KMS-11 (cell line): Measurements from ENCODE around the gene EIF2B5.

Experiments used
- H2AFZ ChIP-seq: fragments of 200-600 bp; sonication (generic); 2 replicates; pipeline ENCODE4 v1.6.1; 2016; ENCODE audit warnings: antibody characterized with exemption, mixed run types, low read depth
- H3K27ac ChIP-seq: fragments of 200-600 bp; sonication (generic); 2 replicates; pipeline ENCODE4 v1.6.1; 2016; ENCODE audit warnings: mild to moderate bottlenecking, mixed run types
- H3K27me3 ChIP-seq: fragments of 200-600 bp; sonication (generic); 2 replicates; pipeline ENCODE4 v1.6.1; 2017; ENCODE audit warnings: mild to moderate bottlenecking, low read depth, mixed run types, moderate library complexity; ENCODE audit not compliant: insufficient read depth
- H3K36me3 ChIP-seq: fragments of 200-600 bp; sonication (generic); 2 replicates; pipeline ENCODE4 v1.6.1; 2017; ENCODE audit warnings: mild to moderate bottlenecking, mixed run types; ENCODE audit not compliant: insufficient read depth
- H3K4me1 ChIP-seq: fragments of 200-600 bp; sonication (generic); 2 replicates; pipeline ENCODE4 v1.6.1; 2016; ENCODE audit warnings: mild to moderate bottlenecking, low read depth, mixed run types; ENCODE audit not compliant: poor library complexity, severe bottlenecking
- H3K4me2 ChIP-seq: fragments of 200-600 bp; sonication (generic); 2 replicates; pipeline ENCODE4 v1.7.0; 2016; ENCODE audit warnings: mild to moderate bottlenecking, mixed run types
- H3K4me3 ChIP-seq: fragments of 200-600 bp; sonication (generic); IDR thresholded peaks from 2 replicates; pipeline ENCODE4 v1.6.1; 2017; ENCODE audit warnings: low read depth, low read length, mixed read lengths; ENCODE audit not compliant: insufficient read depth
- H3K79me2 ChIP-seq: fragments of 200-600 bp; sonication (generic); 2 replicates; pipeline ENCODE4 v1.6.1; 2016; ENCODE audit warnings: low read depth, mixed run types; ENCODE audit not compliant: insufficient read depth
- H3K9ac ChIP-seq: fragments of 200-600 bp; sonication (generic); 2 replicates; pipeline ENCODE4 v1.6.1; 2016; ENCODE audit warnings: mild to moderate bottlenecking, mixed run types
- H4K20me1 ChIP-seq: fragments of 200-600 bp; sonication (generic); 2 replicates; pipeline ENCODE4 v1.6.1; 2016; ENCODE audit warnings: mild to moderate bottlenecking, mixed run types; ENCODE audit not compliant: insufficient read depth
- CTCF ChIP-seq: fragments of 200-600 bp; sonication (generic); conservative IDR thresholded peaks from 2 replicates; pipeline ENCODE4 v1.6.1; 2017; ENCODE audit warnings: low read depth, mild to moderate bottlenecking, antibody characterized with exemption, low read length, moderate library complexity, mixed read lengths

EIF2B5 gene

GRCh38 chr3:184186902-184187207, 51.7 kb downstream of the EIF2B5 start:
- no peaks in the 10 kb centered on the region for H3K27me3 ChIP-seq
- peaks cover 16% of the 10 kb centered on the region for H3K4me1 ChIP-seq
- peak overlapping the region; percentile 70; the same call in 1 of the 2 replicates for H3K9ac ChIP-seq
- H3K36me3 ChIP-seq: peaks cover 25% of the 10 kb centered on the region; the same call in 1 of the 2 replicates
- H2AFZ ChIP-seq: no peak overlapping the region
- no peaks in the 10 kb centered on the region; the same call in 1 of the 2 replicates for H4K20me1 ChIP-seq
- peak overlapping the region; percentile 87 for H3K4me3 ChIP-seq
- no peak for TF ChIP-seq CTCF
- no peak overlapping the region for H3K27ac ChIP-seq
- H3K79me2 ChIP-seq: peaks cover 28% of the 10 kb centered on the region
- H3K4me2 ChIP-seq: peak overlapping the region; percentile 91

DNA sequence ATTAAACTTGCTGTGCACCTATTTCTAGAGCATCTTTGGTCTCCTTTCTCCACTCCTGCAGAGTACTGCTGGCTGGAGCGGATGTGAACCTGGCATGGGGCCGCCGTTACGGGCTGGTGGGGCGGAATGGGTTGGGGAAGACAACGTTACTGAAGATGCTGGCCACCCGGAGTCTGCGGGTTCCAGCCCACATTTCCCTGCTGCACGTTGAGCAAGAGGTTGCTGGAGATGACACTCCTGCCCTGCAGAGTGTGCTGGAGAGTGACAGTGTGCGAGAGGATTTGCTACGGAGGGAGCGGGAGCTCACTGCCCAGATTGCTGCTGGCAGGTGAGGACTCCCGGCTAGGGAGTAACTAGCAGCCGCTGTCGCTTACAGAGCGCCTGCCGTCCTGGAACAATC, 52.9 kb downstream of the EIF2B5 start:
- H2AFZ ChIP-seq: no peak overlapping the region
- no peak overlapping the region for H3K27ac ChIP-seq
- no peak overlapping the region for H3K9ac ChIP-seq
- H3K27me3 ChIP-seq: no peaks in the 10 kb centered on the region
- peaks cover 16% of the 10 kb centered on the region for H3K4me1 ChIP-seq
- H4K20me1 ChIP-seq: no peaks in the 10 kb centered on the region; the same call in 1 of the 2 replicates
- no peak overlapping the region for H3K4me2 ChIP-seq
- H3K36me3 ChIP-seq: peaks cover 18% of the 10 kb centered on the region; the same call in 1 of the 2 replicates
- peaks cover 28% of the 10 kb centered on the region for H3K79me2 ChIP-seq
- no peak for TF ChIP-seq CTCF
- H3K4me3 ChIP-seq: no peak overlapping the region

DNA sequence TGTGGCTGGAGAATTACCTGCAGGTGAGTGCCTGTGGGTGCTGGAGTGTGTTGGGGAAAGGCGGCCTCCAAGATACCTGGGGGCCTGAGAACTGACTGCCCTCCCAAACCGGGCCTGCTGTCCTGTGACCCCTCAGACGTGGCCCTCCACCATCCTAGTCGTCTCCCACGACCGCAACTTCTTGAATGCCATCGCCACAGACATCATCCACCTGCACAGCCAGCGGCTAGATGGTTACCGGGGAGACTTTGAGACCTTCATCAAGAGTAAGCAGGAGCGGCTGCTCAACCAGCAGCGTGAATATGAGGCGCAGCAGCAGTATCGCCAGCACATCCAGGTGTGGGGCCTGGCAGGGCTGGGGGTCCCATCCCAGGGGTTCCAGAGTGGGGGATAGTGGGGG, 54.3 kb downstream of the EIF2B5 start:
- TF ChIP-seq CTCF: no peak
- Histone ChIP-seq H3K9ac (no peak overlapping the region), H3K27ac (no peak overlapping the region), H3K27me3 (no peaks in the 10 kb centered on the region), H3K4me1 (peaks cover 16% of the 10 kb centered on the region), H3K4me2 (no peak overlapping the region), H3K36me3 (peaks cover 18% of the 10 kb centered on the region; the same call in 1 of the 2 replicates), H3K4me3 (no peak overlapping the region), H4K20me1 (no peaks in the 10 kb centered on the region; the same call in 1 of the 2 replicates), H3K79me2 (peaks cover 28% of the 10 kb centered on the region), H2AFZ (no peak overlapping the region)

DNA sequence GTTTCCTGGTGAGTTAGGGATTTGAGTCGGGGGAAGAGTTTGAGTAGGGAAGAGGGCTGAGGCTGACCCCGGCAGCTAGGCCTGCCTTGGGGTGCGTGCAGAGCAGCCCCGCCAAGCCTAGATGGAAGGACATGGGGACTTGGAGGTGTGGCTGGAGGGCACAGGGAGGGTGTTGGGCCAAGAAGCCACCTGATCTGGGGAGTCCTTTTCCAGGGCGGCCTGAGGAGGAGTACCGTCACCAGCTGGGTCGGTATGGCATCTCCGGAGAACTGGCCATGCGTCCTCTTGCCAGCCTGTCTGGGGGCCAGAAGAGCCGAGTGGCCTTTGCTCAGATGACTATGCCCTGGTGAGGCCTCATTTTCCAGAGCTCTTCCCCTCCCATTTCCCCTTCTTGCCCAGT, 57.7 kb downstream of the EIF2B5 start:
- Histone ChIP-seq H3K27me3 (no peaks in the 10 kb centered on the region), H4K20me1 (no peaks in the 10 kb centered on the region; the same call in 1 of the 2 replicates), H3K9ac (no peak overlapping the region), H3K4me2 (no peak overlapping the region), H3K4me3 (no peak overlapping the region), H3K27ac (no peak overlapping the region), H3K36me3 (peaks cover 18% of the 10 kb centered on the region; the same call in 1 of the 2 replicates), H2AFZ (no peak overlapping the region), H3K79me2 (peaks cover 11% of the 10 kb centered on the region), H3K4me1 (no peaks in the 10 kb centered on the region)
- TF ChIP-seq CTCF: no peak
